Fibroblast of villous mesenchyme (primary cell): Measurements from ENCODE around the gene ADNP2. TPM values are rescaled to one million over a fixed set of nuclear protein-coding genes. Genes with fewer than 3 reads are reported as not detected.

Experiments
- DNase-seq: peaks from one replicate; pipeline ENCODE4 v3.0.0-alpha.2; 2010; ENCODE audit warnings: low read depth
- H3K4me3 ChIP-seq: 2 replicates; pipeline ENCODE4 v1.5.1; 2011; ENCODE audit warnings: low read depth, mild to moderate bottlenecking, low read length
- CTCF ChIP-seq: IDR thresholded peaks from 2 replicates; pipeline ENCODE4 v1.5.1; 2012; ENCODE audit warnings: low read depth, mild to moderate bottlenecking, low read length; ENCODE audit not compliant: insufficient read depth
- total RNA-seq: library from RNA; depleted of rRNA; stranded (reverse); fragments of >200 nt; gene quantifications from 2 replicates; pipeline ENCODE4 v1.2.3, GENCODE V29; 2012

The ADNP2 gene
- total RNA-seq, 1 donor, result 23.3 TPM

GRCh38 chr18:80105369-80106167 lies 3.5 kb upstream of the ADNP2 start:
- no peak for TF ChIP-seq CTCF
- no peak for DNase-seq
- no peak overlapping the region for H3K4me3 ChIP-seq

- DNase-seq, result peak; percentile 26
- H3K4me3 ChIP-seq, result no peak overlapping the region
- TF ChIP-seq CTCF, result no peak
Measured at GRCh38 chr18:80106482-80107051, 2.5 kb upstream of the ADNP2 start.

- no peak overlapping the region for H3K4me3 ChIP-seq
- no peak for TF ChIP-seq CTCF
- DNase-seq, result no peak
Measured at GRCh38 chr18:80107426-80107825, 1.6 kb upstream of the ADNP2 start.

GRCh38 chr18:80108121-80108536 lies 933 bp upstream of the ADNP2 start:
- no peak overlapping the region for H3K4me3 ChIP-seq
- no peak for DNase-seq
- TF ChIP-seq CTCF, result no peak

- peak; percentile 56 for DNase-seq
- H3K4me3 ChIP-seq, result peak overlapping the region; percentile 82
- TF ChIP-seq CTCF, result no peak
Measured at GRCh38 chr18:80109676-80110078, 615 bp downstream of the ADNP2 start.

GRCh38 chr18:80112624-80113248 lies 3.7 kb downstream of the ADNP2 start:
- DNase-seq, result peak; percentile 56
- TF ChIP-seq CTCF, result no peak
- H3K4me3 ChIP-seq, result no peak overlapping the region
